PFSK-1 (cell line): ENCODE data around the gene ASB12.

Experiments
- FOXP2 ChIP-seq: optimal IDR thresholded peaks from 2 replicates; pipeline ENCODE3; 2011; ENCODE audit warnings: borderline replicate concordance, control low read depth, inconsistent platforms; ENCODE audit not compliant: insufficient read depth; ENCODE audit errors: extremely low read length, extremely low read depth
- POLR2AphosphoS5 ChIP-seq: IDR thresholded peaks from 2 replicates; pipeline ENCODE4 v1.6.1; 2012; ENCODE audit warnings: low read depth, mild to moderate bottlenecking, control low read depth, low read length, moderate library complexity
- SIN3A ChIP-seq: IDR thresholded peaks from 2 replicates; pipeline ENCODE4 v1.6.1; 2012; ENCODE audit warnings: mild to moderate bottlenecking, low read length, moderate library complexity, borderline replicate concordance; ENCODE audit not compliant: insufficient read depth
- TAF1 ChIP-seq: IDR thresholded peaks from 2 replicates; pipeline ENCODE4 v1.6.1; 2012; ENCODE audit warnings: low read length, control low read depth, borderline replicate concordance; ENCODE audit not compliant: insufficient read depth
- TF ChIP-seq, protein P1 (sequence below), 2 experiments: IDR thresholded peaks; 2 replicates each; pipeline versions ENCODE4 v1.6.1 to v1.8.0; 2011 to 2012; ENCODE audit warnings: low read depth in 2 of 2, low read length in 2 of 2, control low read depth in 1 of 2, inconsistent platforms in 1 of 2, mild to moderate bottlenecking in 1 of 2, moderate library complexity in 1 of 2; ENCODE audit not compliant: insufficient read depth in 1 of 2

ASB12 gene

DNA sequence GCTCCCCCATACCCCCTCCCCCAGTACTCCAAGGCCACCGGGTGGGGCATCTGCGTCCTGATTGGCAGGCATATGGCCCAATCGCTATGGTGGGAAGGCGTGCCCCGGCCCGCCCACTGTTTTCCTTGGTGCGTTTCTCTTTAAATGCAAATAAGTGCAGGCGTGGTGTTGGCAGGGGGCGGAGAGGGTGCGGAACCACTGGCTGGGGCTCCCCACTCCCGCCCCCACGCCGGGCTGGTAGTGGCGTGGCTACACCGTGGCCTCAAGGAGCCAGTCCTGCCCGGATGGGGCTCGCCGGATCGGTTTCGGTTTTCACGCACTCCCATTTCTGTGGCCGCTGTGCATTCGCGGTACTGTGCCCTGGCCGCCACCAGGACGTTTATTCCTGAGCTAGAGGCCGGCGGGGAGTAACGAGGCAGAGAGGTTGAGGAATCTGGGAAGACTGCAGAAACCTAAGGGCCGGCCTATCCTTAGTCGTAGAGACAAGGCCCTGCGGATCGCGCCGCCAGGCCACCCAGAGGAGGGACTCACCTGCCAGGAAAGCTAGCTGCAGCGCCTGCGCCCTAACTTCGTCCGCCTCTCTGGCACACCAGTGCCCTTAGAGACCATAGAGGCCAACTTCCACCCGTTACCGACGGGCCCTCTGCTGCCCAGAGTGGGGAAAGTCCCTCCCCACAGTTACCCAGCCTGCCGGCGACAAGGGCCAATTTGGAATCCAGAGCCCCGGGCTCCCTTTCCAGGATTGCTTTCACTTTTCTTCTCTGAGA lies 24.5 kb downstream of the ASB12 start:
- TF ChIP-seq TAF1, result peak; percentile 39; the same call in 1 of the 2 replicates
- TF ChIP-seq FOXP2, result no peak
- TF ChIP-seq POLR2AphosphoS5, result peak; percentile 72

DNA sequence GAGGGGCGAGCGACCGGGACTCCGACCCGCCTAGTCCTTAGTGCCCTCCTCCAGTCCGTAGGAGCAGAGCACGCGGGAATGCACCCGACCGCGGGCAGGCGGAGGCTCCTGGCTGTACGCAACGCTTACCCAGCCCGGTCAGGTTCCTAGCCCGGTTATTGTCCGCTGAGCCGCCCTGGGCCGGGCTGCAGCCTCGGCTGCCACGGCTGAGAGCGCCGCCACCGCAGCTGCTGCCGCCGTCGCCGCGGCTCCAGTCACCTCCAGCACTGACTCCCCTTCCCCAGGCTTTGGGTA lies 25.0 kb downstream of the ASB12 start, which contains the start of gene AMER1:
Gene AMER1, minus strand, starts transcription at position 268 of the 294 bp plus-strand sequence. CDS start 12,422 bp downstream, outside the sequence.
- TF ChIP-seq TAF1 (no peak), SIN3A (no peak), FOXP2 (no peak), POLR2AphosphoS5 (no peak)
- TF ChIP-seq, protein P1, sequence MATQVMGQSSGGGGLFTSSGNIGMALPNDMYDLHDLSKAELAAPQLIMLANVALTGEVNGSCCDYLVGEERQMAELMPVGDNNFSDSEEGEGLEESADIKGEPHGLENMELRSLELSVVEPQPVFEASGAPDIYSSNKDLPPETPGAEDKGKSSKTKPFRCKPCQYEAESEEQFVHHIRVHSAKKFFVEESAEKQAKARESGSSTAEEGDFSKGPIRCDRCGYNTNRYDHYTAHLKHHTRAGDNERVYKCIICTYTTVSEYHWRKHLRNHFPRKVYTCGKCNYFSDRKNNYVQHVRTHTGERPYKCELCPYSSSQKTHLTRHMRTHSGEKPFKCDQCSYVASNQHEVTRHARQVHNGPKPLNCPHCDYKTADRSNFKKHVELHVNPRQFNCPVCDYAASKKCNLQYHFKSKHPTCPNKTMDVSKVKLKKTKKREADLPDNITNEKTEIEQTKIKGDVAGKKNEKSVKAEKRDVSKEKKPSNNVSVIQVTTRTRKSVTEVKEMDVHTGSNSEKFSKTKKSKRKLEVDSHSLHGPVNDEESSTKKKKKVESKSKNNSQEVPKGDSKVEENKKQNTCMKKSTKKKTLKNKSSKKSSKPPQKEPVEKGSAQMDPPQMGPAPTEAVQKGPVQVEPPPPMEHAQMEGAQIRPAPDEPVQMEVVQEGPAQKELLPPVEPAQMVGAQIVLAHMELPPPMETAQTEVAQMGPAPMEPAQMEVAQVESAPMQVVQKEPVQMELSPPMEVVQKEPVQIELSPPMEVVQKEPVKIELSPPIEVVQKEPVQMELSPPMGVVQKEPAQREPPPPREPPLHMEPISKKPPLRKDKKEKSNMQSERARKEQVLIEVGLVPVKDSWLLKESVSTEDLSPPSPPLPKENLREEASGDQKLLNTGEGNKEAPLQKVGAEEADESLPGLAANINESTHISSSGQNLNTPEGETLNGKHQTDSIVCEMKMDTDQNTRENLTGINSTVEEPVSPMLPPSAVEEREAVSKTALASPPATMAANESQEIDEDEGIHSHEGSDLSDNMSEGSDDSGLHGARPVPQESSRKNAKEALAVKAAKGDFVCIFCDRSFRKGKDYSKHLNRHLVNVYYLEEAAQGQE (IDR thresholded peaks at IDR 0.05; ENCODE audit: insufficient read depth in 1 of 2, low read depth in 2 of 2, low read length in 2 of 2), result no peak

DNA sequence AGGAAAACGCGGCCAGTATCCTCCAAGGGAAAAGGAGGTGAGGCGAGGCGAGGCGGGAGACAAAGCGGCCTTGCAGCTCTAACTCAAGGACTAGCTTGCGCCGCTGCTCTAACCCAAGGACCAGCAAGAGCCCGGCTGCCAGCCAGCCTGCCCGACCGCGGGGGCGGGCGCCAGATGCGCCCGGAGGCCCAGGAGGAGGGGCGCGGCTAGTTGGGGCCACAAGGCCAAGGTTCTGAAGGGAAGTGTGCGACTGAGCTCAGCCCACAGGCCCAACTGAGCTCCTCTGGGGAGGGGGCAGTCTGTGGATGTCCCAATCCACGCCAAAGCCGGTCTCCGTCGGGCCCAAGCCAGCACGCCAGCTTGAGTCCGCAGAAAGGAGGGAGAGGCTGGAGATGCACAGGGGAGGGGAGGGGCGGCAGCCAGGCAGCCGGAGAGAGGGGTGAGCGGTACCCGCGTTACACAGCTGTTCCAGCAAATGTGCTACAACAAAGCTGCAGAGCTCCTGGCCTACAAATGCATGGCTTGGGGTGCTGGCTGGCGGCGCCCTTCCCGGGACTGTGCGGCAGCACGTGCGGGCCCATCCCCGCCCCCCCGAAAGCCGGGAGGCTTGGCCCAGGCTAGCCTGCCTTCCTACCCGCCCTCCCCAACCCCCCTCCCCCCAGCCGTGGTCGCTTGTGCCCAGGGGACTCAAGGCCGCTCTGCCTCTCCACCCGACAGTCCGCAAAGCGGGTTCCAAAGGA lies 25.5 kb downstream of the ASB12 start:
- TF ChIP-seq FOXP2 (no peak), POLR2AphosphoS5 (no peak), TAF1 (no peak), SIN3A (no peak)
- TF ChIP-seq, protein P1 (IDR thresholded peaks at IDR 0.05; ENCODE audit: insufficient read depth in 1 of 2, low read depth in 2 of 2, low read length in 2 of 2), result no peak

DNA sequence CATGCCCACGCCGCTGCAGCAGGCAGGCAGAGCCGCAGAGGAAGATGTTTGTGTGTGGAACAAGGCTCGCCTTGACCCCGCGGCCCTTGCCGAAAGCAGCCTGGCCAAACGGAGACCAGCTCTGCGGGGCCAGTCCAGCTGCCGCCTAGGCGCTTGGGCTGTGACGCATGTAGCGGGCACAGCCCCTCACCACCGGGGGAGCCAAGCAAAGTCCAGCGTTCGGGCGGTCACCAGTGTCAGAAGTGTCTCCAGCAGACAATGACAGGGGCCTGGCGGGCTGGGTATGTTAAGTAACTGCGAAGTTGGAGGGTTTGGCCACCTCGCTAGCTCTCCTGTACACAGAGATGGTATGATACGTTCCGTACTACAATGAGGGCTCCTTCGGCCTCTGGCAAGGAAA lies 26.2 kb downstream of the ASB12 start:
- no peak for TF ChIP-seq POLR2AphosphoS5
- no peak for TF ChIP-seq FOXP2
- TF ChIP-seq SIN3A, result no peak
- TF ChIP-seq, protein P1 (IDR thresholded peaks at IDR 0.05; ENCODE audit: insufficient read depth in 1 of 2, low read depth in 2 of 2, low read length in 2 of 2), result no peak
- TF ChIP-seq TAF1, result no peak

DNA sequence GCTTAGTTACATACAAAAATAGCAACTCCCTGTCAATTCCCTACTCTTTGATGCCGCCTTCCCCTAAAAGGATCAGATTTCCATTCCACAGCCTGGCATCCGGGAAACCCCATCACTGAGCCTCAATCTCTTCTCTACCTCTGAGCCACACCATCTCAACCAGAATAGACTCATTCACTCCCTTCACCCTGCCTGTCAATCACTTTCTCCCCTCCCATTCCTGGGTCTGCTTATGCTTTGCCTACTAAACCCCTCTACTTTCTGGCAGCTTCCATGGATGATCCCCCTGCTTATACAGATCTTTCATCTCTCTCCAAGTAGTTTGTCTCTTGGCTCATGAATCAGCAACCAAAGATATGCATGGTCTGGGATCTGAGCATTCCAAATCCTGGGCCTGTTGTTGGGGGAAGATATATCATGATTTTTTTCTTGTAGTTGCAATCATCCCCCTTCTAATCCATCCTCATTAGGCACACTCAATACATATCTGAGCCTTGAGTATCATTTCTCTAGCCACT lies 27.5 kb downstream of the ASB12 start:
- no peak for TF ChIP-seq TAF1

DNA sequence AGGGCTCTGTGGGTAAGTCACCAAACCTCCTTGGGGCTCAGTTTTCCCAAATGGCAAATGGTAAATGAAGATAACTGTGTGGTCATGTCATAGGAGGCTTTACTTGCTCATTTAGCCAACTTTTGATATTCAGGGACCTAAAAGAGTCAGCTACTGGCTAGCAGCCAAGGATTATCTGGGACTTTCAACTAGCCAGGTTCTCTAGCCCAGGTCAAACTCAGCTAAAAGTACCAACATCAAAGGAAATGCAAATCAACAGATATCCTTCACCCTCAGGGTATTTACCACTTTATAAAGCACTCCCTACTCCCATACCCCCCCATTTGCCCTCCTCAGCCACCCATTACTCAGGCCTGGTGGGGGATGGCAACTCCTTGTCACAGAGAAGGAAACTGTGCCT lies 32.4 kb downstream of the ASB12 start:
- no peak for TF ChIP-seq TAF1
- TF ChIP-seq, protein P1 (IDR thresholded peaks at IDR 0.05; ENCODE audit: insufficient read depth in 1 of 2, low read depth in 2 of 2, low read length in 2 of 2), result no peak
- TF ChIP-seq SIN3A, result no peak
